ENCODE results near the gene TRMT61A.

TRMT61A gene

GRCh38 chr14:103563226-103563620, 34.2 kb downstream of the TRMT61A start:
- no peak for DNase-seq (ENCODE audit: low read depth in 2 of 2)

GRCh38 chr14:103563844-103564505, 35.0 kb downstream of the TRMT61A start:
- no peak for DNase-seq (ENCODE audit: low read depth in 2 of 2)

DNA sequence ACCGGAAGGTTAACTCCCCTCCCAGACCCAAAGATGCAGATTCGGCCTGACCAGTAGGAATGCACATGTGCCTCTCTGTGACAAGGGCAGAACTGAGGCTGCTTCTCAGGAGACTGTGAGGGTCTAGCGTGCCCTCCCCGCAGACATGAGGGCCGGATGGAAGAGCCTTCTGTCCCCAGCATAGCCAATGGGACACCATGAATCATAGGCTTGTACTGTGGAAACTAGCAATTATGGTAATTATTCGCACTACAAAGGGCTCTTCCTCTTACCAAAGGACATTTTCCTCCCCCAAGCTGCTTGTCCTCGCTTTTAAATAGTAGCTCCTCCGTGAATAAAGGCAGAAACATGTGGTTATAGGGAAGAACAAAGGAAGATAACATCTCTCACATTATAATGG, 40.0 kb downstream of the TRMT61A start:
- no peak for DNase-seq (ENCODE audit: low read depth in 2 of 2)

GRCh38 chr14:103569408-103569807, 40.4 kb downstream of the TRMT61A start:
- no peak for DNase-seq (ENCODE audit: low read depth in 2 of 2)

DNA sequence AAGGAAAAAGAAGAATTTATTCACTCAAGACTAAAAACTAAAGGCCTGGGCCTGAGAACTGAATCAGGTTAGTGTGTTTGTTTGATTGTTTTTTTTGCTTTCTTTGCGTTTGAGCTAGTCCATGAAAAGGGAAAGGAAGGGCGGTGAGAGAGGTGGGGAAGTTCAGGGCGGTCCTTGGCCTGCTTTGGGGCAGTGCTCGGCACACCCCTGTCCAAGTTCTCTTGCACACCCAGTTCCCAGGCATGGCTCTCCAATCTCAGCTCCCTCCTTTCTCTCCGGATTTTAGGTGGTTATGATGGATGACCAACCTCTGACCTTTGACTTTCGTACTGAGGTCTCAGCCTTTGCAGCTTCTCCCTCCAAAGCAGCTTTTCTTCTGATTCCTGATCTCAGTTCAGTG, 45.1 kb downstream of the TRMT61A start:
- DNase-seq (ENCODE audit: low read depth in 2 of 2), result no peak

DNA sequence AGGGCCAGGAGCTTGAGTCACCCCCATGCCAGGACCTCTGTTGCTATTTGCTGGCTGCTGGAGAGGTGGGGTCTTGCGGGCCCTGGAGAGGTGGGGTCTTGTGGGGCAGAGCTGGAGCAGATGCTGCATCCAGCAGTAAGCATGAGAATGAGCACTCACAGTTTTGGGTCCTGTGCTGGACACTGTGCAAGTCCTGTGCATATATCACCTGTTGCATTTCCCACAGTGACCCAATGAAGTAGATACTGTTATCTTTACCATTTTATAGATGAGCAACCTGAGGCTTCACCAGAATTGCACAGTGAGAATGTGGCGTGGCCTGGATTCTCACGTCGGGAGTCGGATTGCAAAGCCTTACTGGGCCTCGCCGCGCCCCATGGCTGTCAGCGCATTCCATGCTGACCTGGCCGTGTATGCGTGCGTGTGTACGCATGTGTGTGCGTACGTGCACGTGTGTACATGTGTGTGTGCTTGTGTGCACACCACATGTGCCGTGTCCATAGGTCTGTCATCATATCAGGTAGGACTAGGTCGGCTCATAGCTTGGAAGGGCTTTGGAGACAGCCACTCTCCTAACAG, 45.8 kb downstream of the TRMT61A start:
- no peak for DNase-seq (ENCODE audit: low read depth in 2 of 2)

- no peak for DNase-seq (ENCODE audit: low read depth in 2 of 2)
Measured at GRCh38 chr14:103576371-103577024, 47.5 kb downstream of the TRMT61A start.

- DNase-seq (ENCODE audit: low read depth in 2 of 2), result no peak
Measured at GRCh38 chr14:103578401-103579075, 49.5 kb downstream of the TRMT61A start.

DNA sequence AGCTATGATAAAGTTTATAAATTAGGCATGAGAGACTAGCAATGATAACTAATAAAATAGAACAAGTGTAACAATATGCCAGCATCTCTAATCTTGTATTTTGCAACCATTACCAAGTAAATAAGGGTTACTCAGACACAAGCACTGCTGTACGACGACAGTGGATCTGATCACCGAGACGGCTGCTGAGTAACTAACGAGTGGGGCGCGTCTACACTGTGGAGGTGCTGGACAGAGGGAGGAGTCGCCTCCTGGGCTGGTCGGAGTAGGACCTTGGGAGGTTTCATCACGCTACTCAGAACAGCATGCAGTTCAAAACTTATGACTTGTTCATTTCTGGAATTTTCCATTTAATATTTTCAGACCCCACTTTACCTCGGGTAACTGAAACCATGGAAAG, 52.2 kb downstream of the TRMT61A start:
- DNase-seq (ENCODE audit: low read depth in 2 of 2), result no peak

GRCh38 chr14:103581954-103582703, 53.1 kb downstream of the TRMT61A start:
- DNase-seq (ENCODE audit: low read depth in 2 of 2), result no peak

- no peak for DNase-seq (ENCODE audit: low read depth in 2 of 2)
Measured at GRCh38 chr14:103584326-103584915, 55.4 kb downstream of the TRMT61A start.
